ENCODE data around the gene KIAA1328. TPM values are rescaled to one million over a fixed set of nuclear protein-coding genes. Genes with fewer than 3 reads are reported as not detected.

Gene KIAA1328
- total RNA-seq, 1 donor from 2014 or later = 8.4 TPM

DNA sequence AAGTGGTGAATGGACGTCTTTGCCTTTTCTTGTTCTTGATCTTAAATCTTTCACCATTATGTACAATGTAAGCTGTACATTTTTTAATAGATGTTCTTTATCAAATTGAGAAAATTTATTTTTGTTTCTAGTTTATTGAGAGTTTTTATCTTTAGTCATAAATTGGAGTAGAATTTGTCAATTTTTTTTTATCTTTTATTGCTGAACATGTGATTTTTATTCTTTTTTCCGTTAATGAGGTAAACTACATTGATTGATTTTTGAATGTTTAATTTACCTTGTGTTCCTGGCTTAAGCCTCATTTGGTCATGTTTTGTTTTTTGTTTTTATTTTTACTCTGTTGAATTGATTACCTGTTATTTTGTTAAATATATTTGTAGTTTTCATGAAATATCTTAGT is 19.7 kb downstream of the KIAA1328 start:
- intact Hi-C loops (cut with DNase I) = no loop called here
- H3K27ac ChIP-seq = no peak overlapping the region
- H3K27me3 ChIP-seq = no peaks in the 10 kb centered on the region
- no peaks in the 10 kb centered on the region for H3K4me1 ChIP-seq
- no peak for DNase-seq (ENCODE audit: low spot score in 2 of 2)
- no peak for TF ChIP-seq CTCF (IDR thresholded peaks at IDR 0.05)
- H3K9me3 ChIP-seq = peaks cover 7 to 13% of the 10 kb centered on the region in 2 donors
- H3K4me3 ChIP-seq = no peak overlapping the region
- H3K36me3 ChIP-seq = peaks cover 6 to 19% of the 10 kb centered on the region in 2 donors

- TF ChIP-seq CTCF (IDR thresholded peaks at IDR 0.05) = no peak
- H3K9me3 ChIP-seq = peaks cover 7 to 13% of the 10 kb centered on the region in 2 donors
- no peak for DNase-seq (ENCODE audit: low spot score in 2 of 2)
- peaks cover 6 to 23% of the 10 kb centered on the region in 2 donors for H3K36me3 ChIP-seq
- no peaks in the 10 kb centered on the region for H3K4me1 ChIP-seq
- H3K4me3 ChIP-seq = no peak overlapping the region
- no peaks in the 10 kb centered on the region for H3K27me3 ChIP-seq
- intact Hi-C loops (cut with DNase I) = no loop called here
- H3K27ac ChIP-seq = no peak overlapping the region
These were observed 20.5 kb downstream of the KIAA1328 start for GRCh38 chr18:36849288-36850006.

- H3K27me3 ChIP-seq = no peaks in the 10 kb centered on the region
- peaks cover 7 to 13% of the 10 kb centered on the region in 2 donors for H3K9me3 ChIP-seq
- H3K4me3 ChIP-seq = no peak overlapping the region
- no peak for DNase-seq (ENCODE audit: low spot score in 2 of 2)
- intact Hi-C loops (cut with DNase I) = no loop called here
- no peaks in the 10 kb centered on the region for H3K4me1 ChIP-seq
- no peak for TF ChIP-seq CTCF (IDR thresholded peaks at IDR 0.05)
- peaks cover 6 to 23% of the 10 kb centered on the region in 2 donors for H3K36me3 ChIP-seq
- H3K27ac ChIP-seq = no peak overlapping the region
These were observed 21.7 kb downstream of the KIAA1328 start for GRCh38 chr18:36850527-36851201.

DNA sequence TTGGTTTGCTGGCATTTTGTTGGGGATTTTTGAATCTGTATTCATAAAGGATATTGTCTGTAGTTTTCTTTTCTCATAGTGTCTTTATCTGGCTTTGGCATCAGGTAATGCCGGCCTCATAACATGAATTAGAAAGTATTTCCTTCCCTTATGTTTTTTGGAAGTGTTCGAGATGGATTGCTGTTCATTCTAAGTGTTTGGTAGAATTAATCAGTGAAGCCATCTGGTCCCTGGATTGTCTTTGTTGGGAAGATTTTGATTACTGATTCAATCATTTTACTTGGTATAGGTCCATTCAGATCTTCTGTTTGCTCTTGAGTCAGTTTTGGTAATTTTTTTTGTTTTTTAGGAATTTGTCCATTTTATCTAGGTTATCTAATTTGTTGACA is 22.3 kb downstream of the KIAA1328 start:
- Histone ChIP-seq H3K4me1 (no peaks in the 10 kb centered on the region), H3K27me3 (no peaks in the 10 kb centered on the region), H3K27ac (no peak overlapping the region), H3K36me3 (peaks cover 6 to 20% of the 10 kb centered on the region in 2 donors), H3K9me3 (peaks cover 7 to 13% of the 10 kb centered on the region in 2 donors), H3K4me3 (no peak overlapping the region)
- DNase-seq (ENCODE audit: low spot score in 2 of 2) = no peak
- TF ChIP-seq CTCF (IDR thresholded peaks at IDR 0.05) = no peak
- intact Hi-C loops (cut with DNase I) = no loop called here

- H3K4me1 ChIP-seq = no peaks in the 10 kb centered on the region
- no peak for TF ChIP-seq CTCF (IDR thresholded peaks at IDR 0.05)
- DNase-seq (ENCODE audit: low spot score in 2 of 2) = no peak
- intact Hi-C loops (cut with DNase I) = no loop called here
- no peak overlapping the region for H3K27ac ChIP-seq
- H3K36me3 ChIP-seq = peaks cover 6 to 18% of the 10 kb centered on the region in 2 donors
- no peaks in the 10 kb centered on the region for H3K27me3 ChIP-seq
- peaks cover 7 to 10% of the 10 kb centered on the region in 2 donors for H3K9me3 ChIP-seq
- no peak overlapping the region for H3K4me3 ChIP-seq
These were observed 27.9 kb downstream of the KIAA1328 start for GRCh38 chr18:36856815-36857214.

Measured in ascending aorta (tissue), 2 donors.